GM12878 (cell line): Measurements from ENCODE around the gene IRF1. TPM values are rescaled to one million over a fixed set of nuclear protein-coding genes. Genes with fewer than 3 reads are reported as not detected.

ENCODE experiments used
- ASH2L ChIP-seq: fragments of 300-600, 200-600 bp; sonication (generic); IDR thresholded peaks from 2 replicates; pipeline ENCODE4 v1.6.1; 2017; ENCODE audit warnings: low read depth, mild to moderate bottlenecking, borderline replicate concordance
- CHD1 ChIP-seq: IDR thresholded peaks from 2 replicates; pipeline ENCODE4 v1.6.1; 2012; ENCODE audit warnings: low read depth, low read length, improper control_type of control experiment
- CHD2 ChIP-seq: IDR thresholded peaks from 2 replicates; pipeline ENCODE4 v1.6.1; 2011; ENCODE audit warnings: low read depth, low read length, improper control_type of control experiment, borderline replicate concordance
- CHD4 ChIP-seq: fragments of 200-600 bp; sonication (generic); IDR thresholded peaks from 2 replicates; pipeline ENCODE4 v1.6.1; 2016; ENCODE audit warnings: mild to moderate bottlenecking
- GATAD2B ChIP-seq: fragments of 450-650 bp; conservative IDR thresholded peaks from 2 replicates; pipeline ENCODE4 v1.6.1; 2017; ENCODE audit warnings: low read depth, mild to moderate bottlenecking, moderate library complexity
- HSF1 ChIP-seq: fragments of 150-350 bp; IDR thresholded peaks from 2 replicates; pipeline ENCODE4 v1.6.1; 2014; ENCODE audit warnings: mild to moderate bottlenecking, low read depth, low read length
- IKZF2 ChIP-seq, 2 experiments: fragments of 450-650 bp; IDR thresholded peaks; 2 replicates each; pipeline ENCODE4 v1.6.1; 2017; ENCODE audit warnings: mild to moderate bottlenecking in 2 of 2, moderate library complexity in 2 of 2
- IRF4 ChIP-seq: IDR thresholded peaks from 2 replicates; pipeline ENCODE4 v1.6.1; 2011; ENCODE audit warnings: low read depth, low read length
- MEF2A ChIP-seq: IDR thresholded peaks from 2 replicates; pipeline ENCODE4 v1.6.1; 2011; ENCODE audit warnings: low read depth, mild to moderate bottlenecking, low read length, moderate library complexity; ENCODE audit not compliant: insufficient read depth
- NR2C2 ChIP-seq: IDR thresholded peaks from 2 replicates; pipeline ENCODE4 v1.6.1; 2011; ENCODE audit warnings: borderline replicate concordance, low read depth; ENCODE audit not compliant: control insufficient read depth, insufficient read length
- PAX5 ChIP-seq: IDR thresholded peaks from 2 replicates; pipeline ENCODE4 v1.6.1; 2011; ENCODE audit warnings: low read depth, low read length, borderline replicate concordance
- RUNX3 ChIP-seq: IDR thresholded peaks from 2 replicates; pipeline ENCODE4 v1.6.1; 2012; ENCODE audit warnings: low read length, inconsistent platforms
- SMC3 ChIP-seq: IDR thresholded peaks from 2 replicates; pipeline ENCODE4 v1.6.1; 2011; ENCODE audit warnings: low read length, improper control_type of control experiment, borderline replicate concordance
- SP1 ChIP-seq: IDR thresholded peaks from one replicate; pipeline ENCODE4 v1.6.1; 2011; ENCODE audit warnings: low read depth, low read length
- SPI1 ChIP-seq: IDR thresholded peaks from 2 replicates; pipeline ENCODE4 v1.6.1; 2011; ENCODE audit warnings: low read depth, mild to moderate bottlenecking, low read length, moderate library complexity, borderline replicate concordance; ENCODE audit not compliant: insufficient read depth
- SREBF1 ChIP-seq: IDR thresholded peaks from 2 replicates; pipeline ENCODE4 v1.6.1; 2012; ENCODE audit warnings: mild to moderate bottlenecking, low read length
- SUZ12 ChIP-seq: fragments of 200-600 bp; sonication (generic); IDR thresholded peaks from one replicate; pipeline ENCODE4 v1.6.1; 2018; ENCODE audit warnings: antibody characterized with exemption, mild to moderate bottlenecking; ENCODE audit not compliant: unreplicated experiment
- TCF7 ChIP-seq: IDR thresholded peaks from 2 replicates; pipeline ENCODE4 v1.6.1; 2014; ENCODE audit warnings: antibody characterized with exemption, borderline replicate concordance
- USF1 ChIP-seq: IDR thresholded peaks from 2 replicates; pipeline ENCODE4 v1.6.1; 2011; ENCODE audit warnings: borderline replicate concordance, low read depth, mild to moderate bottlenecking, moderate library complexity, mixed read lengths, low read length; ENCODE audit not compliant: insufficient read depth; ENCODE audit errors: extremely low read length
- YBX1 ChIP-seq: fragments of 450-650 bp; IDR thresholded peaks from 2 replicates; pipeline ENCODE4 v1.6.1; 2016; ENCODE audit warnings: antibody characterized with exemption
- ZZZ3 ChIP-seq: IDR thresholded peaks from 2 replicates; pipeline ENCODE4 v1.6.1; 2011; ENCODE audit warnings: low read depth; ENCODE audit not compliant: control insufficient read depth, insufficient read length
- polyA plus RNA-seq, 11 experiments: library from polyadenylated mRNA; depleted of rRNA in 4 of 11; unstranded in 6 of 11; stranded (reverse) in 5 of 11; fragments of >200 nt; fragmentation: Nextera tagmentation in 4 of 11; fragmentation: Illumina TruSeq in 1 of 11; extraction: Ambion mirVana in 4 of 11; extraction: Trizol in 1 of 11; gene quantifications; 1 replicate in 1 of 11; 2 replicates in 10 of 11; pipeline versions ENCODE4 v1.2.1 to v1.2.3, GENCODE V29; 2011 to 2016; ENCODE audit warnings: inconsistent platforms in 2 of 11, missing spikeins in 2 of 11, low read depth in 1 of 11
- total RNA-seq, 4 experiments: library from RNA; depleted of rRNA in 3 of 4; stranded (reverse); fragments of >200 nt in 3 of 4; fragmentation: Illumina TruSeq in 1 of 4; extraction: Trizol in 1 of 4; gene quantifications; 2 replicates each; pipeline versions ENCODE4 v1.2.1 to v1.2.3, GENCODE V29; 2013 to 2021
- TF ChIP-seq, protein P1 (sequence below): fragments of 450-650 bp; IDR thresholded peaks from 2 replicates; pipeline ENCODE4 v1.6.1; 2016; ENCODE audit warnings: mild to moderate bottlenecking
- TF ChIP-seq, protein P2 (sequence below): fragments of 450-650 bp; IDR thresholded peaks from 2 replicates; pipeline ENCODE4 v1.6.1; 2018; ENCODE audit warnings: mild to moderate bottlenecking, low read depth, moderate library complexity; ENCODE audit not compliant: partially characterized antibody
- TF ChIP-seq, protein P3 (sequence below), 3 experiments: IDR thresholded peaks in 2 of 3; conservative IDR thresholded peaks in 1 of 3; 2 replicates each; pipeline ENCODE4 v1.5.1; 2011; ENCODE audit warnings: low read depth in 3 of 3, low read length in 3 of 3, mild to moderate bottlenecking in 3 of 3, control low read depth in 2 of 3, moderate library complexity in 2 of 3, inconsistent platforms in 1 of 3, mixed read lengths in 1 of 3; ENCODE audit not compliant: control insufficient read depth in 2 of 3, insufficient read depth in 1 of 3; ENCODE audit errors: extremely low read depth in 1 of 3

The IRF1 gene
- total and polyA plus RNA-seq, 10 of the 15 experiments (the other 5 are each of a cell fraction or from before 2014, with no cell fraction given), result 6.9 to 68.0 (median 49.6) TPM

GRCh38 chr5:132525299-132525724, 34.7 kb upstream of the IRF1 start (continued):
- TF ChIP-seq ASH2L, result no peak
- TF ChIP-seq, protein P1, sequence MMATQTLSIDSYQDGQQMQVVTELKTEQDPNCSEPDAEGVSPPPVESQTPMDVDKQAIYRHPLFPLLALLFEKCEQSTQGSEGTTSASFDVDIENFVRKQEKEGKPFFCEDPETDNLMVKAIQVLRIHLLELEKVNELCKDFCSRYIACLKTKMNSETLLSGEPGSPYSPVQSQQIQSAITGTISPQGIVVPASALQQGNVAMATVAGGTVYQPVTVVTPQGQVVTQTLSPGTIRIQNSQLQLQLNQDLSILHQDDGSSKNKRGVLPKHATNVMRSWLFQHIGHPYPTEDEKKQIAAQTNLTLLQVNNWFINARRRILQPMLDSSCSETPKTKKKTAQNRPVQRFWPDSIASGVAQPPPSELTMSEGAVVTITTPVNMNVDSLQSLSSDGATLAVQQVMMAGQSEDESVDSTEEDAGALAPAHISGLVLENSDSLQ, result peak; percentile 70; the same call in 1 of the 2 replicates
- TF ChIP-seq TCF7, result peak; percentile 86
- no peak for TF ChIP-seq CHD1
- no peak for TF ChIP-seq USF1
- no peak for TF ChIP-seq SUZ12
- TF ChIP-seq SMC3, result no peak
- no peak for TF ChIP-seq SREBF1
- peak; percentile 64 for TF ChIP-seq SP1
- peak; percentile 100 for TF ChIP-seq IKZF2 (IDR thresholded peaks at IDR 0.05)
- peak; percentile 98 for TF ChIP-seq IRF4
- peak; percentile 62; the same call in 1 of the 2 replicates for TF ChIP-seq GATAD2B
- TF ChIP-seq ZZZ3, result no peak
- TF ChIP-seq, protein P2, sequence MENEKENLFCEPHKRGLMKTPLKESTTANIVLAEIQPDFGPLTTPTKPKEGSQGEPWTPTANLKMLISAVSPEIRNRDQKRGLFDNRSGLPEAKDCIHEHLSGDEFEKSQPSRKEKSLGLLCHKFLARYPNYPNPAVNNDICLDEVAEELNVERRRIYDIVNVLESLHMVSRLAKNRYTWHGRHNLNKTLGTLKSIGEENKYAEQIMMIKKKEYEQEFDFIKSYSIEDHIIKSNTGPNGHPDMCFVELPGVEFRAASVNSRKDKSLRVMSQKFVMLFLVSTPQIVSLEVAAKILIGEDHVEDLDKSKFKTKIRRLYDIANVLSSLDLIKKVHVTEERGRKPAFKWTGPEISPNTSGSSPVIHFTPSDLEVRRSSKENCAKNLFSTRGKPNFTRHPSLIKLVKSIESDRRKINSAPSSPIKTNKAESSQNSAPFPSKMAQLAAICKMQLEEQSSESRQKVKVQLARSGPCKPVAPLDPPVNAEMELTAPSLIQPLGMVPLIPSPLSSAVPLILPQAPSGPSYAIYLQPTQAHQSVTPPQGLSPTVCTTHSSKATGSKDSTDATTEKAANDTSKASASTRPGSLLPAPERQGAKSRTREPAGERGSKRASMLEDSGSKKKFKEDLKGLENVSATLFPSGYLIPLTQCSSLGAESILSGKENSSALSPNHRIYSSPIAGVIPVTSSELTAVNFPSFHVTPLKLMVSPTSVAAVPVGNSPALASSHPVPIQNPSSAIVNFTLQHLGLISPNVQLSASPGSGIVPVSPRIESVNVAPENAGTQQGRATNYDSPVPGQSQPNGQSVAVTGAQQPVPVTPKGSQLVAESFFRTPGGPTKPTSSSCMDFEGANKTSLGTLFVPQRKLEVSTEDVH, result peak; percentile 26
- peak; percentile 68; the same call in 1 of the 2 replicates for TF ChIP-seq CHD2
- TF ChIP-seq MEF2A, result peak; percentile 95
- TF ChIP-seq, protein P3, sequence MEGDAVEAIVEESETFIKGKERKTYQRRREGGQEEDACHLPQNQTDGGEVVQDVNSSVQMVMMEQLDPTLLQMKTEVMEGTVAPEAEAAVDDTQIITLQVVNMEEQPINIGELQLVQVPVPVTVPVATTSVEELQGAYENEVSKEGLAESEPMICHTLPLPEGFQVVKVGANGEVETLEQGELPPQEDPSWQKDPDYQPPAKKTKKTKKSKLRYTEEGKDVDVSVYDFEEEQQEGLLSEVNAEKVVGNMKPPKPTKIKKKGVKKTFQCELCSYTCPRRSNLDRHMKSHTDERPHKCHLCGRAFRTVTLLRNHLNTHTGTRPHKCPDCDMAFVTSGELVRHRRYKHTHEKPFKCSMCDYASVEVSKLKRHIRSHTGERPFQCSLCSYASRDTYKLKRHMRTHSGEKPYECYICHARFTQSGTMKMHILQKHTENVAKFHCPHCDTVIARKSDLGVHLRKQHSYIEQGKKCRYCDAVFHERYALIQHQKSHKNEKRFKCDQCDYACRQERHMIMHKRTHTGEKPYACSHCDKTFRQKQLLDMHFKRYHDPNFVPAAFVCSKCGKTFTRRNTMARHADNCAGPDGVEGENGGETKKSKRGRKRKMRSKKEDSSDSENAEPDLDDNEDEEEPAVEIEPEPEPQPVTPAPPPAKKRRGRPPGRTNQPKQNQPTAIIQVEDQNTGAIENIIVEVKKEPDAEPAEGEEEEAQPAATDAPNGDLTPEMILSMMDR (IDR thresholded peaks at IDR 0.05 in 2 of 3, conservative IDR thresholded peaks at IDR 0.05 in 1 of 3; ENCODE audit: control insufficient read depth in 2 of 3, extremely low read depth in 1 of 3, insufficient read depth in 1 of 3, low read depth in 3 of 3, low read length in 3 of 3), result no peak
- no peak for TF ChIP-seq NR2C2
- peak; percentile 99 for TF ChIP-seq RUNX3
- no peak for TF ChIP-seq YBX1
- peak; percentile 97 for TF ChIP-seq SPI1
- peak; percentile 96; the same call in 1 of the 2 replicates for TF ChIP-seq CHD4
- peak; percentile 75; the same call in 1 of the 2 replicates for TF ChIP-seq PAX5
- no peak for TF ChIP-seq HSF1
